Sigmoid colon (tissue), 7 donors: ENCODE data around the gene EME2. TPM values are rescaled to one million over a fixed set of nuclear protein-coding genes. Genes with fewer than 3 reads are reported as not detected.

Experiments used
- DNase-seq: peaks from one replicate; pipeline ENCODE4 v3.0.0-alpha.2; 2019
- H3K27ac ChIP-seq, 4 donors: fragments of 200-600 bp; sonication (generic); one replicate each; pipeline ENCODE4 v1.5.1; 2016 to 2019; ENCODE audit warnings: mild to moderate bottlenecking in 1 of 4
- H3K27me3 ChIP-seq, 3 donors: fragments of 200-600 bp; sonication (generic); one replicate each; pipeline ENCODE4 v1.5.1; 2019; ENCODE audit warnings: mild to moderate bottlenecking in 1 of 3
- H3K36me3 ChIP-seq, 4 donors: fragments of 200-600 bp; sonication (generic); one replicate each; pipeline ENCODE4 v1.5.1; 2016 to 2019
- H3K4me1 ChIP-seq, 4 donors: fragments of 200-600 bp; sonication (generic); one replicate each; pipeline ENCODE4 v1.5.1; 2017 to 2019
- H3K4me3 ChIP-seq, 4 donors: fragments of 200-600 bp; sonication (generic); one replicate each; pipeline ENCODE4 v1.5.1; 2017 to 2019; ENCODE audit warnings: mild to moderate bottlenecking in 2 of 4, moderate library complexity in 1 of 4
- H3K9me3 ChIP-seq, 4 donors: fragments of 200-600 bp in 3 of 4; sonication (generic) in 3 of 4; one replicate each; pipeline versions ENCODE4 v1.5.1 to v1.6.1; 2013 to 2019
- CTCF ChIP-seq, 4 experiments: fragments of 450-650 bp in 3 of 4; fragments of 200-600 bp in 1 of 4; IDR thresholded peaks; one replicate each; pipeline ENCODE4 v1.5.1; 2016 to 2019; ENCODE audit warnings: antibody characterized with exemption in 4 of 4, mild to moderate bottlenecking in 3 of 4, moderate library complexity in 2 of 4
- EP300 ChIP-seq, 4 donors: sonication (generic); formaldehyde crosslinking; IDR thresholded peaks; one replicate each; pipeline ENCODE4 v1.6.1; 2017; ENCODE audit warnings: antibody characterized with exemption in 4 of 4
- POLR2A ChIP-seq, 2 donors: fragments of 450-650 bp; IDR thresholded peaks; one replicate each; pipeline ENCODE4 v1.6.1; 2016; ENCODE audit warnings: antibody characterized with exemption in 2 of 2, mild to moderate bottlenecking in 2 of 2, moderate library complexity in 2 of 2
- POLR2AphosphoS5 ChIP-seq, 4 donors: sonication (generic); formaldehyde crosslinking; IDR thresholded peaks; one replicate each; pipeline ENCODE4 v1.6.1; 2017; ENCODE audit warnings: antibody characterized with exemption in 4 of 4
- WGBS, 2 donors: extraction: QIAGEN DNeasy Blood & Tissue Kit; methylation state at CpG; one replicate each; pipeline ENCODE4 v1.1.7; 2013; 5-methylcytosine and 5-hydroxymethylcytosine counted together
- intact Hi-C: fragments of 100-400 bp; cut with DNase I; formaldehyde crosslinking; loops from one replicate; pipeline ENCODE4 v1.15.1; 2023
- polyA plus RNA-seq, 3 donors: library from polyadenylated mRNA; stranded (reverse); fragments of 200-250 nt; gene quantifications; one replicate each; pipeline ENCODE4 v1.2.3, GENCODE V29; 2013
- total RNA-seq, 4 donors: library from RNA; depleted of rRNA; stranded (reverse); fragments of >200 nt; gene quantifications; one replicate each; pipeline ENCODE4 v1.1.0, GENCODE V29; 2016
- donor health status: healthy with polysubstance abuse.
- donor health status: Bipolar disorder and iron deficiency.
- donor health status: healthy.

EME2 gene
- total and polyA plus RNA-seq, 7 donors = 1.8 to 17.1 (median 5.2) TPM

GRCh38 chr16:1727651-1728624 lies 44.7 kb upstream of the EME2 start:
- WGBS, 2 donors = 94% methylated on average over 37 of the region's 37 CpGs
- no peak overlapping the region for H3K27ac ChIP-seq
- no peaks in the 10 kb centered on the region for H3K27me3 ChIP-seq
- H3K36me3 ChIP-seq = peaks cover 15 to 73% (median 43%) of the 10 kb centered on the region in 4 donors
- intact Hi-C loops = no loop called here
- H3K9me3 ChIP-seq = no peaks in the 10 kb centered on the region
- peaks cover 0 to 14% (median 10%) of the 10 kb centered on the region in 4 donors for H3K4me1 ChIP-seq
- no peak overlapping the region for H3K4me3 ChIP-seq
- no peak for TF ChIP-seq POLR2A (IDR thresholded peaks at IDR 0.05)
- no peak for TF ChIP-seq EP300 (IDR thresholded peaks at IDR 0.05)
- no peak for TF ChIP-seq POLR2AphosphoS5 (IDR thresholded peaks at IDR 0.05)
- no peak for TF ChIP-seq CTCF (IDR thresholded peaks at IDR 0.05)
- no peak for DNase-seq

GRCh38 chr16:1729026-1729425 lies 43.6 kb upstream of the EME2 start:
- Histone ChIP-seq H3K27me3 (no peaks in the 10 kb centered on the region), H3K36me3 (peaks cover 23 to 84% (median 54%) of the 10 kb centered on the region in 4 donors), H3K4me1 (peaks cover 0 to 4% (median under 1%) of the 10 kb centered on the region in 4 donors), H3K4me3 (no peak overlapping the region), H3K27ac (no peak overlapping the region), H3K9me3 (no peaks in the 10 kb centered on the region)
- intact Hi-C loops = no loop called here
- TF ChIP-seq CTCF (IDR thresholded peaks at IDR 0.05) (no peak), POLR2A (IDR thresholded peaks at IDR 0.05) (no peak), POLR2AphosphoS5 (IDR thresholded peaks at IDR 0.05) (no peak)
- 97 to 98% methylated on average over 18 of the region's 18 CpGs for WGBS, 2 donors
- no peak for DNase-seq

- peaks cover 27 to 86% (median 58%) of the 10 kb centered on the region in 4 donors for H3K36me3 ChIP-seq
- TF ChIP-seq POLR2AphosphoS5 (IDR thresholded peaks at IDR 0.05) (no peak), EP300 (IDR thresholded peaks at IDR 0.05) (no peak), POLR2A (IDR thresholded peaks at IDR 0.05) (no peak), CTCF (IDR thresholded peaks at IDR 0.05) (no peak)
Observed at GRCh38 chr16:1729445-1729844, 43.2 kb upstream of the EME2 start.

GRCh38 chr16:1731073-1731472 lies 41.5 kb upstream of the EME2 start:
- Histone ChIP-seq H3K27ac (no peak overlapping the region), H3K27me3 (no peaks in the 10 kb centered on the region), H3K9me3 (no peaks in the 10 kb centered on the region), H3K4me1 (no peaks in the 10 kb centered on the region), H3K4me3 (no peak overlapping the region), H3K36me3 (peaks cover 32 to 76% (median 57%) of the 10 kb centered on the region in 4 donors)
- TF ChIP-seq EP300 (IDR thresholded peaks at IDR 0.05) = no peak
- no peak for TF ChIP-seq POLR2A (IDR thresholded peaks at IDR 0.05)
- no peak for TF ChIP-seq CTCF (IDR thresholded peaks at IDR 0.05)
- no peak for TF ChIP-seq POLR2AphosphoS5 (IDR thresholded peaks at IDR 0.05)
- intact Hi-C loops = no loop called here
- no peak for DNase-seq
- 96 to 97% methylated on average over 7 of the region's 7 CpGs for WGBS, 2 donors

More at GRCh38 chr16:1729445-1729844, 43.2 kb upstream of the EME2 start:
- intact Hi-C loops = no loop called here
- no peaks in the 10 kb centered on the region for H3K27me3 ChIP-seq
- no peak for DNase-seq
- H3K9me3 ChIP-seq = no peaks in the 10 kb centered on the region
- 94 to 96% methylated on average over 35 of the region's 35 CpGs for WGBS, 2 donors
- no peak overlapping the region for H3K27ac ChIP-seq
- H3K4me3 ChIP-seq = no peak overlapping the region
- H3K4me1 ChIP-seq = no peaks in the 10 kb centered on the region
